ENCODE measurements around the gene HFM1.

- TF ChIP-seq CTCF (IDR thresholded peaks at IDR 0.05) (no peak), POLR2A (IDR thresholded peaks at IDR 0.05) (no peak), POLR2AphosphoS5 (IDR thresholded peaks at IDR 0.05) (no peak)
These were observed 21.2 kb downstream of the HFM1 start for GRCh38 chr1:91383456-91383855.

Measured in breast epithelium (tissue), 3 donors.